Mammary epithelial cell (primary cell): Measurements from ENCODE around the gene KCNJ16.

Experiments
- CTCF ChIP-seq, 2 donors: IDR thresholded peaks in 1 of 2; conservative IDR thresholded peaks in 1 of 2; 2 replicates each; pipeline ENCODE4 v1.5.1; 2011 to 2012; ENCODE audit warnings: inconsistent platforms in 2 of 2, low read length in 2 of 2, mild to moderate bottlenecking in 2 of 2, control low read depth in 1 of 2, low read depth in 1 of 2; ENCODE audit not compliant: insufficient read depth in 1 of 2; ENCODE audit errors: extremely low read depth in 1 of 2
- EZH2 ChIP-seq: IDR thresholded peaks from 2 replicates; pipeline ENCODE4 v1.6.1; 2012; ENCODE audit warnings: low read length, inconsistent platforms, borderline replicate concordance

- TF ChIP-seq CTCF (conservative IDR thresholded peaks at IDR 0.05 in 1 of 2, IDR thresholded peaks at IDR 0.05 in 1 of 2; ENCODE audit: extremely low read depth in 1 of 2, insufficient read depth in 1 of 2, low read depth in 1 of 2, low read length in 2 of 2) (no peak), EZH2 (no peak)
These were observed 44.7 kb upstream of the KCNJ16 start for GRCh38 chr17:70030371-70030770.
